H1 (cell line): Measurements from ENCODE around the gene ELFN2.

ENCODE experiments used
- CTBP2 ChIP-seq: IDR thresholded peaks from 2 replicates; pipeline ENCODE4 v1.7.0; 2011; ENCODE audit warnings: borderline replicate concordance, mild to moderate bottlenecking, moderate library complexity, mixed read lengths, low read length; ENCODE audit not compliant: insufficient read depth, insufficient read length
- CTCF ChIP-seq, 3 experiments: IDR thresholded peaks; 1 replicate in 2 of 3; 2 replicates in 1 of 3; pipeline versions ENCODE4 v1.5.1 to v1.6.1; 2011; ENCODE audit warnings: low read length in 3 of 3, mild to moderate bottlenecking in 3 of 3, inconsistent platforms in 2 of 3, low read depth in 1 of 3, moderate library complexity in 1 of 3; ENCODE audit not compliant: insufficient read depth in 1 of 3; ENCODE audit errors: control extremely low read depth in 1 of 3
- EZH2 ChIP-seq: fragments of 200-600 bp; sonication (generic); IDR thresholded peaks from 2 replicates; pipeline ENCODE4 v1.7.1; 2012; ENCODE audit warnings: low read depth, mild to moderate bottlenecking, moderate library complexity, low read length, inconsistent platforms; ENCODE audit not compliant: severe bottlenecking
- GABPA ChIP-seq: IDR thresholded peaks from 2 replicates; pipeline ENCODE4 v1.6.1; 2011; ENCODE audit warnings: mild to moderate bottlenecking, low read length, moderate library complexity, borderline replicate concordance; ENCODE audit not compliant: insufficient read depth
- JUND ChIP-seq: IDR thresholded peaks from 2 replicates; pipeline ENCODE4 v1.6.1; 2011; ENCODE audit warnings: mild to moderate bottlenecking, improper control_type of control experiment, low read length
- MAFK ChIP-seq: IDR thresholded peaks from 2 replicates; pipeline ENCODE4 v1.6.1; 2012; ENCODE audit warnings: low read depth, mild to moderate bottlenecking, improper control_type of control experiment, low read length
- MAX ChIP-seq: IDR thresholded peaks from 2 replicates; pipeline ENCODE4 v1.6.1; 2012; ENCODE audit warnings: inconsistent platforms
- POLR2A ChIP-seq, 2 experiments: IDR thresholded peaks; 1 replicate in 1 of 2; 2 replicates in 1 of 2; pipeline ENCODE4 v1.6.1; 2011; ENCODE audit warnings: low read depth in 2 of 2, low read length in 2 of 2, mild to moderate bottlenecking in 2 of 2; ENCODE audit errors: control extremely low read depth in 1 of 2
- RFX5 ChIP-seq: IDR thresholded peaks from 2 replicates; pipeline ENCODE4 v1.6.1; 2011; ENCODE audit warnings: low read depth, low read length, improper control_type of control experiment, borderline replicate concordance
- SP1 ChIP-seq: IDR thresholded peaks from 2 replicates; pipeline ENCODE4 v1.6.1; 2011; ENCODE audit warnings: low read depth, low read length
- TF ChIP-seq, protein P1 (sequence below): IDR thresholded peaks from 2 replicates; pipeline ENCODE4 v1.6.1; 2011; ENCODE audit warnings: low read depth, mild to moderate bottlenecking, low read length; ENCODE audit not compliant: insufficient read depth

GRCh38 chr22:37353839-37354238 lies 73.4 kb downstream of the ELFN2 start:
- TF ChIP-seq CTCF (IDR thresholded peaks at IDR 0.05; ENCODE audit: control extremely low read depth in 1 of 3, insufficient read depth in 1 of 3, low read depth in 1 of 3, low read length in 3 of 3) (no peak), EZH2 (no peak), MAFK (no peak), MAX (no peak), RFX5 (no peak), GABPA (no peak), SP1 (no peak), JUND (no peak), CTBP2 (no peak), POLR2A (IDR thresholded peaks at IDR 0.05; ENCODE audit: control extremely low read depth in 1 of 2, low read depth in 2 of 2, low read length in 2 of 2) (no peak)
- TF ChIP-seq, protein P1, sequence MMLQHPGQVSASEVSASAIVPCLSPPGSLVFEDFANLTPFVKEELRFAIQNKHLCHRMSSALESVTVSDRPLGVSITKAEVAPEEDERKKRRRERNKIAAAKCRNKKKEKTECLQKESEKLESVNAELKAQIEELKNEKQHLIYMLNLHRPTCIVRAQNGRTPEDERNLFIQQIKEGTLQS = no peak
